Eye (tissue), 1 donor: ENCODE data around the gene WDR18.

Experiments used
- DNase-seq: peaks from one replicate; pipeline ENCODE4 v3.0.0-alpha.2; 2015

WDR18 gene

GRCh38 chr19:984165-984967 is at the start of gene WDR18:
WDR18 (plus strand) TSS chr19:984345; CDS start chr19:984354, 9 bp downstream.
- DNase-seq = peak; percentile 97

GRCh38 chr19:934865-935479 is 49.2 kb upstream of the WDR18 start:
- peak; percentile 44 for DNase-seq

GRCh38 chr19:936175-936546 is 48.0 kb upstream of the WDR18 start:
- no peak for DNase-seq

GRCh38 chr19:937259-937694 is 46.9 kb upstream of the WDR18 start:
- no peak for DNase-seq

- DNase-seq = no peak
These were observed 45.8 kb upstream of the WDR18 start for GRCh38 chr19:938233-938923.

- no peak for DNase-seq
These were observed 44.7 kb upstream of the WDR18 start for GRCh38 chr19:939439-939838.

GRCh38 chr19:939922-940321 is 44.2 kb upstream of the WDR18 start:
- DNase-seq = no peak

- no peak for DNase-seq
These were observed 43.4 kb upstream of the WDR18 start for GRCh38 chr19:940591-941291.

- no peak for DNase-seq
These were observed 42.6 kb upstream of the WDR18 start for GRCh38 chr19:941292-942132.

GRCh38 chr19:942133-942645 is 42.0 kb upstream of the WDR18 start:
- no peak for DNase-seq

- DNase-seq = no peak
These were observed 40.5 kb upstream of the WDR18 start for GRCh38 chr19:943551-944170.

- DNase-seq = no peak
These were observed 40.0 kb upstream of the WDR18 start for GRCh38 chr19:944171-944567.

- no peak for DNase-seq
These were observed 39.4 kb upstream of the WDR18 start for GRCh38 chr19:944663-945241.

GRCh38 chr19:945401-946252 is 38.5 kb upstream of the WDR18 start:
- DNase-seq = no peak

GRCh38 chr19:947090-947706 is 36.9 kb upstream of the WDR18 start:
- no peak for DNase-seq

GRCh38 chr19:947707-948539 is 36.2 kb upstream of the WDR18 start:
- no peak for DNase-seq

- no peak for DNase-seq
These were observed 35.2 kb upstream of the WDR18 start for GRCh38 chr19:948842-949496.
